Caco-2 (cell line): ENCODE results near the gene ZFHX3. TPM values are rescaled to one million over a fixed set of nuclear protein-coding genes. Genes with fewer than 3 reads are reported as not detected.

Experiments
- BruUV-seq: library from RNA; stranded (reverse); fragments of 400-500 nt; replicated peaks from 2 replicates; lab custom pipeline; 2021; lab: Mats Ljungman, UMichigan
- CTCF ChIA-PET: fragments of 300-600 bp; sonication (Branson Sonifier 250); formaldehyde crosslinking; loops from one replicate; lab custom pipeline; 2022; ENCODE audit warnings: antibody characterized with exemption; lab: Charles Lee
- POLR2A ChIA-PET: fragments of 300-600 bp; sonication (Branson Sonifier 250); formaldehyde crosslinking; loops from one replicate; lab custom pipeline; 2022; ENCODE audit warnings: antibody characterized with exemption; lab: Charles Lee
- DNase-seq, 2 experiments: peaks; one replicate each; pipeline versions ENCODE4 v3.0.0 to v3.0.0-alpha.2; 2020 to 2022
- H3K27me3 ChIP-seq: replicated peaks from 2 replicates; pipeline ENCODE4 v1.6.0; 2011; ENCODE audit warnings: low read length; ENCODE audit not compliant: control insufficient read depth, insufficient read depth
- H3K36me3 ChIP-seq: 2 replicates; pipeline ENCODE4 v1.5.1; 2011; ENCODE audit warnings: low read length; ENCODE audit not compliant: control insufficient read depth, insufficient read depth
- H3K4me1 ChIP-seq: fragments of 250-450 bp; sonication (Bioruptor Pico); 2 replicates; pipeline ENCODE4 v1.5.1; 2020; ENCODE audit warnings: mild to moderate bottlenecking
- H3K4me3 ChIP-seq: 2 replicates; pipeline ENCODE4 v1.5.1; 2011; ENCODE audit warnings: low read depth, mild to moderate bottlenecking, control low read depth, low read length
- H3K9me3 ChIP-seq: fragments of 250-450 bp; sonication (Bioruptor Pico); 2 replicates; pipeline ENCODE4 v1.5.1; 2020; ENCODE audit warnings: mild to moderate bottlenecking, moderate library complexity
- H3K27ac Mint-ChIP-seq: one replicate; pipeline ENCODE4 v1.8.0; 2022; ENCODE audit warnings: mixed read lengths; ENCODE audit not compliant: unreplicated experiment
- H3K27me3 Mint-ChIP-seq: one replicate; pipeline ENCODE4 v1.8.0; 2022; ENCODE audit warnings: mixed read lengths; ENCODE audit not compliant: insufficient read depth, unreplicated experiment
- H3K36me3 Mint-ChIP-seq: one replicate; pipeline ENCODE4 v1.8.0; 2022; ENCODE audit warnings: mild to moderate bottlenecking, mixed read lengths; ENCODE audit not compliant: insufficient read depth, unreplicated experiment
- H3K4me1 Mint-ChIP-seq: one replicate; pipeline ENCODE4 v1.8.0; 2022; ENCODE audit warnings: low read depth, mixed read lengths; ENCODE audit not compliant: unreplicated experiment
- H3K4me3 Mint-ChIP-seq: one replicate; pipeline ENCODE4 v1.8.0; 2022; ENCODE audit warnings: mild to moderate bottlenecking, moderate library complexity, mixed read lengths; ENCODE audit not compliant: unreplicated experiment
- H3K9me3 Mint-ChIP-seq: one replicate; pipeline ENCODE4 v1.8.0; 2022; ENCODE audit warnings: mixed read lengths; ENCODE audit not compliant: unreplicated experiment
- CTCF ChIP-seq, 2 experiments: fragments of 200-600 bp in 1 of 2; IDR thresholded peaks; 1 replicate in 1 of 2; 2 replicates in 1 of 2; pipeline versions ENCODE4 v1.5.1 to v1.8.0; 2011 to 2022; ENCODE audit warnings: antibody characterized with exemption in 1 of 2, control low read depth in 1 of 2, inconsistent platforms in 1 of 2, low read depth in 1 of 2, low read length in 1 of 2, mild to moderate bottlenecking in 1 of 2, moderate library complexity in 1 of 2; ENCODE audit not compliant: insufficient read depth in 1 of 2, severe bottlenecking in 1 of 2, unreplicated experiment in 1 of 2
- intact Hi-C: fragments of 100-400 bp; cut with micrococcal nuclease; formaldehyde crosslinking; loops from one replicate; pipeline ENCODE4 v1.10.0; 2022; ENCODE audit not compliant: unreplicated experiment
- total RNA-seq: library from RNA; stranded (reverse); gene quantifications from 2 replicates; pipeline ENCODE4 v1.2.3, GENCODE V29; 2022

Gene ZFHX3
- total RNA-seq, 1 experiment from 2014 or later, result 39.9 TPM

- no TSS peak for BruUV-seq
- peak overlapping the region; percentile 6 for H3K4me3 Mint-ChIP-seq
- H3K27ac Mint-ChIP-seq, result peak overlapping the region; percentile 7
Measured at GRCh38 chr16:73015612-73016487, 32.1 kb downstream of the ZFHX3 start.

GRCh38 chr16:73014768-73015167 lies 33.2 kb downstream of the ZFHX3 start:
- Mint-ChIP-seq H3K4me3 (no peak overlapping the region), H3K27me3 (no peaks in the 10 kb centered on the region), H3K36me3 (peaks cover 28% of the 10 kb centered on the region), H3K27ac (no peak overlapping the region), H3K4me1 (peaks cover 24% of the 10 kb centered on the region), H3K9me3 (no peaks in the 10 kb centered on the region)
- no peak for TF ChIP-seq CTCF (IDR thresholded peaks at IDR 0.05; ENCODE audit: insufficient read depth in 1 of 2, low read depth in 1 of 2, low read length in 1 of 2, severe bottlenecking in 1 of 2, unreplicated experiment in 1 of 2)
- H3K36me3 ChIP-seq, result no peaks in the 10 kb centered on the region
- H3K9me3 ChIP-seq, result no peaks in the 10 kb centered on the region
- intact Hi-C loops, result no loop called here
- CTCF ChIA-PET, result no interaction called here
- no peak for DNase-seq
- BruUV-seq, result no TSS peak
- H3K4me1 ChIP-seq, result peaks cover 37% of the 10 kb centered on the region
- H3K4me3 ChIP-seq, result no peak overlapping the region
- POLR2A ChIA-PET, result no interaction called here
- no peaks in the 10 kb centered on the region for H3K27me3 ChIP-seq

More at GRCh38 chr16:73015612-73016487, 32.1 kb downstream of the ZFHX3 start:
- H3K4me1 Mint-ChIP-seq, result peaks cover 34% of the 10 kb centered on the region
- no peaks in the 10 kb centered on the region for H3K9me3 Mint-ChIP-seq
- CTCF ChIA-PET, result no interaction called here
- no peak for TF ChIP-seq CTCF (IDR thresholded peaks at IDR 0.05; ENCODE audit: insufficient read depth in 1 of 2, low read depth in 1 of 2, low read length in 1 of 2, severe bottlenecking in 1 of 2, unreplicated experiment in 1 of 2)
- Histone ChIP-seq H3K9me3 (no peaks in the 10 kb centered on the region), H3K4me3 (no peak overlapping the region), H3K27me3 (no peaks in the 10 kb centered on the region), H3K4me1 (peaks cover 40% of the 10 kb centered on the region), H3K36me3 (no peaks in the 10 kb centered on the region)
- H3K36me3 Mint-ChIP-seq, result peaks cover 30% of the 10 kb centered on the region
- POLR2A ChIA-PET, result no interaction called here
- intact Hi-C loops, result loop anchor here (1.0 kb wide), 2 partner anchors 19 to 32 kb away; partner anchors contain the start of gene ZFHX3
- no peaks in the 10 kb centered on the region for H3K27me3 Mint-ChIP-seq
- no peak for DNase-seq

- Mint-ChIP-seq H3K36me3 (peaks cover 20% of the 10 kb centered on the region), H3K27me3 (no peaks in the 10 kb centered on the region), H3K4me1 (peaks cover 20% of the 10 kb centered on the region), H3K27ac (no peak overlapping the region), H3K4me3 (no peak overlapping the region), H3K9me3 (no peaks in the 10 kb centered on the region)
- no peak for DNase-seq
- ChIA-PET CTCF (no interaction called here), POLR2A (no interaction called here)
- Histone ChIP-seq H3K4me3 (no peak overlapping the region), H3K27me3 (no peaks in the 10 kb centered on the region), H3K4me1 (peaks cover 33% of the 10 kb centered on the region), H3K9me3 (no peaks in the 10 kb centered on the region), H3K36me3 (no peaks in the 10 kb centered on the region)
- intact Hi-C loops, result no loop called here
- no peak for TF ChIP-seq CTCF (IDR thresholded peaks at IDR 0.05; ENCODE audit: insufficient read depth in 1 of 2, low read depth in 1 of 2, low read length in 1 of 2, severe bottlenecking in 1 of 2, unreplicated experiment in 1 of 2)
- BruUV-seq, result no TSS peak
Measured at GRCh38 chr16:73013974-73014373, 34.0 kb downstream of the ZFHX3 start.
